Limb (tissue), 2 donors: ENCODE results near the gene IL1RAPL1.

ENCODE experiments used
- DNase-seq, 2 donors: peaks; one replicate each; pipeline ENCODE4 v3.0.0-alpha.2; 2016; ENCODE audit errors: extremely low spot score in 2 of 2

The IL1RAPL1 gene

DNA sequence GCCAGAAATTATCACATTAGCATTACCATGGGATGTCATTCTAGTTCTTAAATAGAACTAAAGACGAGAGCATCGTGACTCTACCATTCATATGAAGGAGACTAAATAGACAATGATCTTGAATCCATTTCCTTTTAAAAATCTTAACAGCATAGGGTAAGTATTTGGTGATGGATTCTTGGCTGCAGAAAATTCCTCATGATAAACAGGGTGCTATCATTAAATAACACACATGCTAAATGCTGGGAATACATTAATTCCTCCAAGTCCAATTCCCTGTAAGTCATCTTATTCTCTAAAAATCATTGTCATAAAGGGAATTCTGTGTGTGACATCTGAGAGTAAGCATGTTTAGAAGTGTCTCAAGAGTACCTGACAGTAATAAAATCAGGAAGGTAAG is 1157.7 kb downstream of the IL1RAPL1 start:
- no peak for DNase-seq

DNA sequence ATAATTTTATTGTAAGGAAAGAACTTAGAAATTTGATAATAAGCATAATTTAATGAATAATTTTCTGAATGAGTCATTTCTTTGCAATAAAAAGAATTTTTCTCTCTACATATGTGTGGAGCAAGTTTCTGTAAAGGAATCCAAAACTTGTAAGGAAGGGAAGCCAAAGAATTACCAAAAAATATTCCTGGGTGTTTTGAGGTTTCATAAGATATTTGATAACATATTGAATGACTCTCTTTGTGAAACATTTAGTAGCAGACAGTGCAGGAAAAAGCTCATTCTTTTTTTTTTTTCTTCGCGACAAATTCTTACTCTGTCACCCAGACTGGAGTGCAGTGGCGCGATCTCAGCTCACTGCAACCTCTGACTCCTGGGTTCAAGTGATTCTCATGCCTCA is 1159.1 kb downstream of the IL1RAPL1 start:
- DNase-seq, result no peak

DNA sequence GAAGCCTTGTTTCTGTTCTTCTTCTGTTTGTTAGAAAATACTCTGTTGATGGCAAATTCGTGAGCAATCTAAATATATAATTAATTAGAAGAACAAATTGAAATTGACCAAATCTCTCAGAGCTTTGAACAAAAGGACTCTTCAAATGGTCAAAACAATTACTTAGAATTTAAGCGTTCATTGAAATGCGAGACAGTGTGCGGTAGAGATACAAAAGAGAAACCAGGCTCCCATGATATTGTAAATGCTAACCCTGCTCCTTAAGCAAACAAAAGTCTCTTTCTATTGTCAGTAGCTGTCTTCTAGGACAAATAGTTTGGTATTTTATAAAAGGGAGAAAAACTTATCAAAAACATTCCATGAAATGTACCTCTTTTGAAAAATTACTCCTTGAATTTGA is 1174.8 kb downstream of the IL1RAPL1 start:
- no peak for DNase-seq

DNA sequence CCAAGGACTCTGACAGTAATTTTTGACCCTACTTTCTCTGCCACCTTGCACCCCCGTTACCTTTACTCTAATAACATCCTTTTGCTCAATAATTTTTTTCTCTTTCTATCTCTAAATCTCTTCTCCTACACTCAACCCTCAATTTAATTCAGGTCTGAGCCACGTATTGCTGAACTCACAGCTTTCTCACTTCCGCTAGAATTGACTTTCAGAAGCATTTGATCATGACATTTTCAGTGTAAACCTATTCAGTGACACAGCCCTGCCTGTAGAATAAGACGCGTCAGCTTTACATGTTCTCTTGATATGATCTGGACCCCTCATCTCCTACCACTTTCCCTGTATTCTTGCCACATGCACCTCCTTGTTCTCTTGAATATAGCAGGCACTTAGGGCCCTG is 1188.6 kb downstream of the IL1RAPL1 start:
- no peak for DNase-seq

DNA sequence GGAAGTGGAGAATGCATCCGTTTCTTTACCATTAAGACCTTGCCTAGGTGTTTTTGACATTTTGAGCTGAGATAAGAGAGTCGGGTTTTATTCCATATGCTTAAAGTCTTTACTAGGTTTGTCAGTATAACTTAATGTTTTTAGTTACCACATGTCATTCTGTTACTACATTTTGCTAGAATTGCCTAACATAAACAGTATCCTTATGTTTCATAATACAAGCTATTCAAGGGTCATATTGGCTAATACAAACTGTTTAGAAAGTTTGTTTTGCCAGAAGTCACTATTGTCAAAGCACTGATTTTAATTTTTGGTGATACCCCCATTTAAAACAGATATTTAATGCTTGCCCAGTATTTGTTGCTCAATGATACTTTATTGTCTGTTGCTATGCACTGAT is 1200.4 kb downstream of the IL1RAPL1 start:
- no peak for DNase-seq

DNA sequence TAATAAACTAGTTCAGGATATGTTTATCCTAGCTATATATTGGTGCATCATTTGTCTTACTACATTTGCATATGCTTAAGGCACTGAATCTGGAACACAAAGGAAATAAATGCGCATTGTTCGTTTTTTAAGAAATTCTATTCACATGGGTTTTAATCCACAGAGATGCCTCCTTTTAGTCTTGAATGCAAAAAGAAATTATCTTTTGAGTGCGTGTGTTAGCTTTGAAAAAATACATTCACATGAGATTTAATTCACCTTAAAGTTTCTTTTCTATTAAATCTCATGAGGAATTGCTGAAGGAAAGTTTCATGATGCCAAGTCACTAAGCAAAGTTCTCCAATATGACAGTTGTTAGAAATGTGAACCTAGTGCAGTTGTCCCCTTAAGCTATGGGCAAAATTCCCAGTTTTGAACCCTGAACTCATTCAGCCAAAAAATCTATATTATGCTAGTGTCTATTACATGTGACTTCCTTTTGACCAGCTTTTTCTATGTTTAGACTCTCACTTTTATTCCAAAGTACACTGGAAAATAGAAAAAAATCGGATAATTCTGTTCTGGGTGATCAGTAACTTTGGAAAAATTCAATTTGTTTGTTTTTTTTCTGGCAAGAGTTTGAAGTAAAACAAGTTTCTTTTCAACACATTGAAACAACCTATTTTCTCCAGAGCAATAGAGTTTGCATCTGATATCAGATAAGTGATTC is 1201.9 kb downstream of the IL1RAPL1 start:
- no peak for DNase-seq

DNA sequence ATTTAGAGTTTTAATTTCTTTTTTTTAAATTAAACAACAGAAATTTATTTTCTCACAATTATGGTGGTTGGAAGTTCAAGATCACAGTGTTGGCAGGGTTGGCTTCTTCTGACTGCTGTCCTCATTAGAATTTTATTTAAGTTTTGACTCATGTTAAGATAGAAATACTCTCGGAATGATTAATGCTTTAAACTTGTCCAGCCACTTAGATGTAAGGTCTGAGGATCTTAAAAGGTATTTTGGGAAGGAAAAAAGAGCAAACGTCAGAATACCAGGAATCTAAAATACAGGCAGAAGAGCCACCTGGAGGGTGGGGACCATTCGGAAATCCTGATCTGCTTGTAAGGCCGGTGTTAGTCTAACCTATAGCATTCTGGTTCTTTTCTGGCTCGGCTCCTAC is 1205.1 kb downstream of the IL1RAPL1 start:
- DNase-seq, result no peak

DNA sequence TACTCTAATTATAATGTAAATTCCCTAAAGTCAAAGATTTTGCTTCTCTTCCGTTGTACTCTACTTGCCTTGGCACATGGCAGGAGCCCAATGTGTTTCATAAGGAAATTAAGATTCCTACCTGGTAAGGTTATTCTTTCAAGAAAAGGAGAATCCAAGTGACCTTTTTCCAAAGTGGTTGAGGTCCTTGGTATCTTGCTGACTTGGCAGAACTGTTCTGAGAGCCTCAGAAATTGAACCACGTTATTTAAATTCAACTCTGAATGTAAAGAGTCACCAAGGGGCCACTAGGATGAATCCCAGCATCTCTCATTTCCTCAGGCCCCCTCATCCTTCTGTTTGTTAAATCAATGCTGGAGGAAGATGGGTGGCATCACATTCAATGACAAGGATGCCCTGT is 1209.9 kb downstream of the IL1RAPL1 start:
- DNase-seq, result no peak

DNA sequence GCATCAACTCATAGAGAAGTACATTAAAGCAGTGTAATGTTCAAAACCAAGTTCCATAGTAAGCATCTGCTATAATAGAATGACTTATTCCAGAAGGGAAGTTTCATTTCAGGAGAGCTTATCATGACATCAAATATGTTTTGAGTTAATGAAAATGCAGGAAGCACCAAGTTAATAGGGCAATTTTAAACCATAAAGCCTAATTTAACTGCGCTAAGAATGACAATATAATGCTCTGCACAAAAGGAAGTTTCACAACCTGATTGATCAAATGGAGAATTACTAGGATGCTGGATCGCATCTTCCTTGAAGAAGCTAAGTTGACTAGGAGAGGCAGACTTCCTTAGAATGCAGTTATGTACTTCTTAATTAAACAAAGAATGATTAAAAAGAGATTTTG is 1211.2 kb downstream of the IL1RAPL1 start:
- DNase-seq, result no peak

DNA sequence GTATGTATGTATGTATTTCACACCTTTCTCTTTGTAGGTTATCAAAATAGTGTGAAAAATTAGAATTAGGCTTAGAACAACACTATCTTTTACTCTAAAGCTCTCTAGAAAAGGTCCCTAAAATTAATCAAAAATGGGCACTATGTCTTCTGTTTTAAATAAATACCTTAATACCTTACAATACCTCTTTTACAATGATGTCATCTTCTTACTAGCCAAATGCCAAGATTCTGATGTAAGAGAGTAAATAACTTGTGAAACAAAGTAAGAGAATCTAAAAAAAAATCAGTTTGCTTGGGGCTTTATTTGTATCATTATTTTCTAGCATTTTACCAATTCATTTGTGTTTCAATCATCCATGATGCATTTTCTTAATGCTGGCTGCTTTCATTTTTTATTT is 1225.9 kb downstream of the IL1RAPL1 start:
- no peak for DNase-seq

DNA sequence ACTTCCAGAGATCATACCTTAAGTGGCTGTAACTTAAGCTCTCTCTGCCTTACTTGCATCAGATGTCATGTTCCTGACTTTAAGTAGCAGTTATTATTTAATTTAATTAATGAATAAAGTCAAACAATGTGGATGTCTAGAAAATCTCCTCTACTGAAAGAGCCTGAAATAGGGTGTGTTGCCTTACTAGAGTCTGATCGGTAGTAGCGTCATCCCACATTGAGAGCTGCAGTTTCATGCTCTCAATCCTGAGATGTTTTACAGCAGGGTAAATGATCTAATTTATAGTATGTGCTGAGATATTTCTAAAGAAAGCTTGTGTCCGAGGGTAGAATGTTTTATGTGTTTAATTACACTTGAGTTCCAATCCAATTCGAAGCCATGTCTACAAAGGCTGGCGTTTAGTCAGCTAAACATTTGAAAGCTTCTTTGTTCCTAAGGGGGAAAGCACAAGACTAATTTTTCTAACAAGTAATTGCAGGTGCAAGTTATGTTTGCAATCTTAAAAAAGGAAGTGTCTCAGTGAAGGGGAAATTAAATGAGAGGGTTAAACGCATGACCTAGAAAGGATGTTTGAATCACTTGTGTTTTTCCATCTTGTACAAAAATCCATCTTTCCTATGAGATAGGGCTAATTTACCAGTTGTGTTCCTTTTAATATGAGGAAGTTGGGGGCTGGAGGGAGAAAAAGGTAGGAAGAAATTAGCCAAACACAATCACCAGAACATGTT is 1237.1 kb downstream of the IL1RAPL1 start:
- no peak for DNase-seq

DNA sequence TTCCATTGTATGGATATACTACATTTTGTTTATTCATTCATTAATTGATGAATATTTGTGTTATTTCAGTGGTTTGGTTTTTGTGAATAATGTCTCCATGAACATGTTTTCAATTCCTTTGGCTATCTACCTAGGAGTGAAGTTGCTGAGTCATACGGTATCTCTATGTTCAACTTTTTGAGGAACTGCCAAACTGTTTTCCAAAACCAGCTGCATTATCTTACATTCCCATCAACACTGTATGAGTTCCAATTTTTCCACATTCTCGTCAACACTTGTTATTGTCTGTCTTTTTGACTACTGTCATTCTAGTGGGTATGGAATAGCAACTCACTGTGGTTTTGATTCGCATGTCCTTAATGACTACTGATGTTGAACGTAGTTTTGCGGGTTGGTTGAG is 1239.5 kb downstream of the IL1RAPL1 start:
- no peak for DNase-seq

DNA sequence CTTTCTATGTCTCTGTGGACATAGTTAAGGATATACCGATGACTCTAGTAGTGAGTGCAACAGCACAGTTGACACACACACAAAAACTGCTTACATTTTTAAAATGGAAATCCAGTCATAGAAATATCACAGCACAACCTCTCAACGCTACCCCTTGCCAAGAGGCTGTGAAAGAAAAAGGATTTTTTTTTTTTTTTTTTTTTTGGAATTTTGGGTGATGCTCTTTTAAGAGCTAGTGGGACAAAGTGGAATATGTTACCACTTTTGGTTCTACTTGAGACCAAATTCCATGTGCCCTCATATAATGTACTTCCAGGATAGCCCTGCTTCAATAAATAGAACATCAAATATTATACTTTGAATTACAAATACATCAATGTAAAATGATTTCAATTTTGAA is 1247.1 kb downstream of the IL1RAPL1 start:
- no peak for DNase-seq

DNA sequence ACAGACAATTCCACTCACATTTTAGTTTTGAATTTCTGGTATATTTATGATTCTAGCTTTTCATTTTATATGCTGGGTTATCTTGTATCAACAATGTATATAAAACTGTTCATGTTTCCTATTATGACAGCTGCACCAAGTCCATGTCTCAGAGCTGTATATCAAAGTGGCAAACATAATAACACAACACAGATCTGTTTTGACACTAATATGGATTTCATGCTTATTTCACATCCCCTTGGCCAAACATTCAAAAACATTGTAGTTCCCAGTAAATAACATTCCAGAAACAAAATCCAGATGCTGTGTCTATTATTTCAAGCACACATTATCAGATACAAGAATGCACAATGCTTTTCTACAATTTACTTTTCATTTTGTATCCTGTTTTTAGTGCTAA is 1247.5 kb downstream of the IL1RAPL1 start:
- DNase-seq, result no peak

DNA sequence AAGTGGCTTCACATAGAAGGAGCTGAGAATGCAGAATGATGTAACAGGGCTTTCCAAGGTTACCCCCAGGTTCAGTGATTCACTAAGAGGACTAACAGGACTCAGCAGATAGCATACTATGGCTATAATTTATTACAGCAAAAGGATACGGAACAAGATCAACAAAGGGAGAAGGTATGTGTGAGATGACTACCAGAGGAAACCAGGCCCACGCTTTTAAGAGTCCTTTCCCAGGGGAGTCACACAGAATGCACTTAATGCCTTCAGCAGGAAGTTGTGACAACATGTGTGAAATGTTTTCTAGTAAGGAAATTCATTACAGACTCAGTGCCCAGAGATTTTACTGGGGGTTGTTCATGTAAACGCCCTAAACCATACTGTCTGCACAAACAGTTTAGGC is 1254.5 kb downstream of the IL1RAPL1 start:
- DNase-seq, result no peak

DNA sequence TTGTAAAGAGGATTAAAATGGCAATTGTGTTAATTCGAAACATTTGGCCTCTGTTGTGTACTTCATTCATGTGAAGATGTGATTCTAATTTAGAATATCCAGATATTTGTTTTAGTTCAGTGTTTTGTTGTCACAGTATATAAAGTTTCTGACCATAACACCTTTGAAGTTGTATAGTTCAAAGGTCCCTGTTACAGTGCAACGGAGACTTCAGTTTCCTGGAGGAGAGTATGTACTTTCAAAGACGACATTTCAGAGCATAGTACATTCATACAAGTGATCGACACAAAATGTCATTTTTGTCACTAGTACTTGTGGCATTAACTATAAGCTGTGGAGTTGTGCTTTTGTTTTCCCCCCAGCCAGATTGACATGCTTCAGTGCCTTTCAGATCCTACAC is 1255.3 kb downstream of the IL1RAPL1 start:
- no peak for DNase-seq

DNA sequence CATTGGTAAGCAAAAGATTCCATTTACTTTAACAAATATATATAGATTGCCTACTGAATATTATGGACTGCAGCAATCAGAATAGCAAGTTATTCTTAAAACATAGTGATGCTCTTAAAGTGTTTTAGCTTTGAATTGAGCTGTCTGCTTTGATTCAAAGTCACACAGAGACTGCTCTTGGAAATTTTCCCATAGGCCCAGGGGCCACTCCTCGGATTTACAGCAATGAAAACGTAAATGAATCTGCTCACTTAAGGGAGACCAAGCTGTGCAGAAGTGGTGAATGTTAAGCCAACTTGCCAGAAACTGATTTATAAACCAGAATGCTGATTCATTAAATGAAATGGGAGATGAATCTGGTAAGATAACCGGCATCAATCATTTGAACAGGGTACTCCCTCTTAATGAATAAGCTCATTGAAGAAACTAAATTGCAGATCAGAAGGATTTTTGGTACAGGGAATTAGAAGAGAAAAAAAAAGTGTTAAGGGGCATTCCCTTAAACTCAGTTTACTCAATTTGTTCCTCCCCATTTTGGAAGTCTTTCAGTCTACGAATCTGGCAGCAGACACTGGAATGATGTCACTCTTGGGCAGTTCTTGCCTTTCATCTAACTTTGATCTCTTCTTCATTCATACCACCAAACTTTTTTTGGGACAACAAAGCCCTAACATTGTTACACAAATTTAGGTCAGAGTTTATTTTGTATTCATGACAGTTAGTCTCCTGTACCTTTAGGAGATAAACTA is 1264.8 kb downstream of the IL1RAPL1 start:
- DNase-seq, result no peak

DNA sequence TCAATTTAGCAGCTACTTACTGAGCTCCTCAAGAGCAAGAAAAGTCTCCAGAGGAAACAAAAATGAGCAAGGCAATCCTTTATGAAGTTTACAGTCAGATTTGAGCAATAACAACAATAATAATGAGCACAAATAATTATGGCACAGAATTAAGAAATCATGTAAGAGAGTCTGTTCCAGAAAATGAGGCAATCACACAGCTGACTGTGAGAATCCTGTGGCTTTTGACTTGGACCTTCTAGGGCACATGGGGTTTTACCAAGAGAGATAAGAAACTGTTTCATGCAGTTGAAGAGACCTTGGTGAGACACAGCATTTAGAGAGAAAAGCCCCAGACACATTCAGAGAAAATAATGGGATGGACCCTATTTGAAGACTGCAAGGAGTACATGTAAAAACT is 1265.5 kb downstream of the IL1RAPL1 start:
- DNase-seq, result no peak

DNA sequence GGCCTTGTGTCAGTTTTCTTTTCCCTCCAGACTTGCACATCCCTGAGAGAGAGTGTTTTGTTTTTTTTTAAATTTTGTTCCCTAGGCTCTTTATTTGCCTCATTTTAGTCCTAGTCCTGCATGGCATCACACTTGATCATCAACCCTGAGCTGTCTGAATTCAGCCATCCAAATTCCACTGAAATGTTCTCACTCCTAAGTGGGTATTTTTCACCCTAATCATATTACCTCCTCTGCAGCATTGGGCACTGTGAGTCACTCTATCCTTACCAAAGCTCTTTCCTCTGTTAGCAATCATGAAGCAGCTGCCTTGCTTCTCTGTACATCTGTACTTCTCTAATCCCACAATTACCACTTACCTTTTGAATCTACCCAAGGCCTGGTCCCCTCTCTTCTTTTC is 1271.5 kb downstream of the IL1RAPL1 start:
- no peak for DNase-seq

DNA sequence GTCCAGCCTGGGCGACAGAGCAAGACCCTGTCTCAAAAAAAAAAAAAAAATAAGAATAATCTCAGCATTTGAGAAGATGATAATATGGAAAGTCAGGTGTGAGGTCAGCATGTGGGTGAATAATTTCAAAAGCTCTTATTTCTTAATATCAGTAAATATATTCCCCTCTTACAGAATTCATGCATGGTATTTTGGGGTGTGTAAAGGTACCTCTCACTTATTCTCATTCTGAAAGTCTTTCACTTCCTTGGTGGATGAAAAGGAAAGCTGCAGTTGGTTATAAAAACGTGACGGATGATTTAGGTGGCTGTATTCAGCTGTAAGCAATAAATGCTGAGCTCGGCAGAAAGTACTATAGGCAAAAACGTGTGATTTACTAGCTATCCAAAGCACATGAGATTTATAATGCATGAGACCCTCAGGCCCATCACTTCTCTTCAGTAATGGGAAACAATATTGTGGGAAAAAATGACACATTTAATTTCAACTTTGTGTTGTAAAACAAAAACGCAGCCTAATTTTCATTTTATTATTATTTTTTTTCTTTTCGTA is 1275.0 kb downstream of the IL1RAPL1 start:
- no peak for DNase-seq

DNA sequence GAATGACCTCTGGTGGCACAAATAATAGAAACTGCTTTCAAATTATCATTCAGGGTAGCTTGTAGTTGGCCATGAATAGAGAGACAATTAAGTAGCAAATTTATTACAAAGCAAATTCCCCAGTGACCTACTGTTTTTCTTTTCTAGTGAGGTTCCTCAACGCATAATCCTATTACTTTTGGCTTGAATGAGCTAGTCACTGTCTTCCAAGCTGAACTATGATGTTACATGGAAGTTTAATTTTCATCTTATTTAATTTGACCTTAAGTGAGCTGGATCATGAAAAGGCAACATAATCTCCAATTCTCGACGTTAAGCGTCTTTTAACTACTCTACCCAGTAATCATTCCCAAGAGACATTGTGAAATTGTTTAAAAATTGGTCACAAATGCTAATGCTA is 1280.7 kb downstream of the IL1RAPL1 start:
- no peak for DNase-seq

DNA sequence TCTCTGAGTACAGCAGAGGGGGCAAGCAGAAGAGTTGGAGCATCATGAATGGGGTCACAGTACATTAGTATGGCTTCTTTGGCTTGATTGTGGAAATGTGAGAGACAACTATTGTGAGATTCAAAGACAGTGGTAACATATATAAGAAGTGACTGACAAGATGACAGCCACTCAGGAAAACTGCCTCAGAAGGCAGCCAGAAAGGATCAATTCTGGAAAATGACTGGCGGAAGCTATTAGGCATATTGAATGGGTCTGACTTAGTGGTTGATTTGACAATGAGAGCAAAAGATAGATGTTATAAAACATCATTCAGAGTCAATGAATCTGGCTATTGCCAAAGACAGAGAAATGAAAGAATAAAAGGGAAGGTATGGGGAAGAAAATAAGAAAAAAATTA is 1282.6 kb downstream of the IL1RAPL1 start:
- DNase-seq, result no peak
